Psoas muscle (tissue), 8 donors: ENCODE measurements around the gene PGPEP1. TPM values are rescaled to one million over a fixed set of nuclear protein-coding genes. Genes with fewer than 3 reads are reported as not detected.

Source experiments
- ATAC-seq, 4 donors: fragments of 200-7000 bp; cut with Tn5 transposase; one replicate each; pipeline ENCODE4 v1.9.1; 2020; ENCODE audit warnings: moderate library complexity in 3 of 4, mild to moderate bottlenecking in 2 of 4
- DNase-seq, 2 donors: peaks; one replicate each; pipeline ENCODE4 v3.0.0-alpha.2; 2020
- H3K27ac ChIP-seq: fragments of 200-600 bp; one replicate; pipeline ENCODE4 v1.8.0; 2022
- H3K27me3 ChIP-seq, 3 donors: fragments of 200-600 bp in 1 of 3; one replicate each; pipeline versions ENCODE4 v1.6.1 to v1.8.0; 2013 to 2022; ENCODE audit warnings: low read length in 2 of 3, mild to moderate bottlenecking in 2 of 3, moderate library complexity in 1 of 3; ENCODE audit not compliant: insufficient read depth in 3 of 3
- H3K36me3 ChIP-seq, 2 donors: fragments of 200-600 bp in 1 of 2; one replicate each; pipeline versions ENCODE4 v1.6.1 to v1.8.0; 2013 to 2022; ENCODE audit warnings: low read depth in 1 of 2, mild to moderate bottlenecking in 1 of 2, moderate library complexity in 1 of 2; ENCODE audit not compliant: insufficient read depth in 1 of 2
- H3K4me1 ChIP-seq: fragments of 200-600 bp; one replicate; pipeline ENCODE4 v1.8.0; 2022
- H3K4me3 ChIP-seq: fragments of 200-600 bp; one replicate; pipeline ENCODE4 v1.8.0; 2022; ENCODE audit warnings: mild to moderate bottlenecking
- H3K9me3 ChIP-seq: fragments of 200-600 bp; one replicate; pipeline ENCODE4 v1.8.0; 2022
- WGBS, 3 donors: extraction: QIAGEN DNeasy Blood & Tissue Kit; methylation state at CpG; one replicate each; pipeline versions ENCODE4 v1.1.6 to v1.1.7; 2013; 5-methylcytosine and 5-hydroxymethylcytosine counted together
- intact Hi-C, 2 donors: fragments of 100-400 bp; cut with DNase I; formaldehyde crosslinking; loops; one replicate each; pipeline versions ENCODE4 v1.11.0 to v1.14.2; 2022
- polyA plus RNA-seq, 3 donors: library from polyadenylated mRNA; stranded (reverse); fragments of 200-250 nt; gene quantifications; one replicate each; pipeline ENCODE4 v1.2.3, GENCODE V29; 2013
- total RNA-seq, 4 donors: library from RNA; stranded (reverse); fragmentation: NEBNext Ultra II Directional in 2 of 4; extraction: Animal tissue kit (Norgen Biotek cat#: 25700) in 2 of 4; gene quantifications; one replicate each; pipeline versions ENCODE4 v1.2.1 to v1.2.4, GENCODE V29; 2021 to 2023
- TF ChIP-seq, protein P1 (sequence below): fragments of 200-600 bp; IDR thresholded peaks from one replicate; pipeline ENCODE4 v1.8.0; 2022; ENCODE audit warnings: antibody characterized with exemption
- donor health status: healthy with polysubstance abuse.
- donor health status: DM: no; HTN: no; CAD: no; lungs with moderate emphysema.
- donor health status: Bipolar disorder and iron deficiency.
- donor health status: healthy.
- donor health status: DM: yes; HTN: yes; CAD: no.
- donor health status: DM: no; HTN: no; CAD: no.
- donor health status: DM: no; HTN: no; CAD: no.
- donor health status: DM: yes; HTN: yes; CAD: no.

Gene PGPEP1
- total and polyA plus RNA-seq, 7 donors, result 8.0 to 47.8 (median 18.3) TPM

DNA sequence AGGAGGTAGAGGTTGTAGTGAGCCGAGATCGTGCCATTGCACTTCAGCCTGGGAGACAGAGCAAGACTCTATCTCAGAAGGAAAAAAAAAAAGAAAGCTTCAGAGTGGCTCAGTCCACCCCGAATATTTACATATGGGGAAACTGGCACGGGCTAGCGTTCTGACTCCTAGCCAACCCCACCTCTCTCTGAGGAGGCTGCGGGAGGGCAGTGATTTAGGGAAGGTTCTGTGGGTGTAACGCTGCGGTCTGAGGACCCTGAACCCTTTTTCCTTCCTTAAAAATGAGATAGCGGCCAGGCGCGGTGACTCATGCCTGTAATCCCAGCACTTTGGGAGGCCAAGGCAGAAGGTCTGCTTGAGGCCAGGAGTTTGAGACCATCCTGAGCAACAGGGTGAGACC, 52.0 kb downstream of the PGPEP1 start:
- Histone ChIP-seq H3K27me3 (no peaks in the 10 kb centered on the region), H3K9me3 (no peaks in the 10 kb centered on the region), H3K36me3 (no peaks in the 10 kb centered on the region), H3K27ac (no peak overlapping the region), H3K4me1 (peaks cover 16% of the 10 kb centered on the region), H3K4me3 (no peak overlapping the region)
- WGBS, 3 donors, result 76 to 82% (median 78%) methylated on average over 11 of the region's 11 CpGs
- no peak for DNase-seq
- TF ChIP-seq, protein P1, sequence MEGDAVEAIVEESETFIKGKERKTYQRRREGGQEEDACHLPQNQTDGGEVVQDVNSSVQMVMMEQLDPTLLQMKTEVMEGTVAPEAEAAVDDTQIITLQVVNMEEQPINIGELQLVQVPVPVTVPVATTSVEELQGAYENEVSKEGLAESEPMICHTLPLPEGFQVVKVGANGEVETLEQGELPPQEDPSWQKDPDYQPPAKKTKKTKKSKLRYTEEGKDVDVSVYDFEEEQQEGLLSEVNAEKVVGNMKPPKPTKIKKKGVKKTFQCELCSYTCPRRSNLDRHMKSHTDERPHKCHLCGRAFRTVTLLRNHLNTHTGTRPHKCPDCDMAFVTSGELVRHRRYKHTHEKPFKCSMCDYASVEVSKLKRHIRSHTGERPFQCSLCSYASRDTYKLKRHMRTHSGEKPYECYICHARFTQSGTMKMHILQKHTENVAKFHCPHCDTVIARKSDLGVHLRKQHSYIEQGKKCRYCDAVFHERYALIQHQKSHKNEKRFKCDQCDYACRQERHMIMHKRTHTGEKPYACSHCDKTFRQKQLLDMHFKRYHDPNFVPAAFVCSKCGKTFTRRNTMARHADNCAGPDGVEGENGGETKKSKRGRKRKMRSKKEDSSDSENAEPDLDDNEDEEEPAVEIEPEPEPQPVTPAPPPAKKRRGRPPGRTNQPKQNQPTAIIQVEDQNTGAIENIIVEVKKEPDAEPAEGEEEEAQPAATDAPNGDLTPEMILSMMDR, result no peak
- intact Hi-C loops, result no loop called here
- ATAC-seq, result no peak

DNA sequence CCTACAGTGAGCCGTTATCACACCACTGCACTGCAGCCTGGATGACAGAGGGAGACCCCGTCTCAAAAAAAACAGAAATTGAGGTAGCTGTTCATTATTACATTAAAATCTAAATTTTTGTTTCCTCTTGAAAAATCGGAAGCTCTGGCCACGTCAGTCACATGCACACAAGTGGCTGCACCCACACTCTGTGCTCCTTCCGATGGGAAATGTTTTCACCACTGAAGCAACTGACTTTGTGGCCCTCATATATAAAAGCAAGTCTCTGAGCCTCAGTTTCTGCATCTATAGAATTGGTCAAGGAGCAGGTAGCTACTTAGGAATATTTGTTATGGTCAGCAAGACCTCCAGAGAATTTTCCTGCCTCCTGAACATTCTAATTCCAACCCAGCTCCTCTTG, 52.5 kb downstream of the PGPEP1 start:
- H3K36me3 ChIP-seq, result no peaks in the 10 kb centered on the region
- no peak for DNase-seq
- no peaks in the 10 kb centered on the region for H3K27me3 ChIP-seq
- TF ChIP-seq, protein P1, result no peak
- 82 to 90% (median 86%) methylated on average over 5 of the region's 5 CpGs for WGBS, 3 donors
- H3K27ac ChIP-seq, result no peak overlapping the region
- H3K4me1 ChIP-seq, result peaks cover 15% of the 10 kb centered on the region
- intact Hi-C loops, result no loop called here
- no peak for ATAC-seq
- H3K4me3 ChIP-seq, result no peak overlapping the region
- no peaks in the 10 kb centered on the region for H3K9me3 ChIP-seq

DNA sequence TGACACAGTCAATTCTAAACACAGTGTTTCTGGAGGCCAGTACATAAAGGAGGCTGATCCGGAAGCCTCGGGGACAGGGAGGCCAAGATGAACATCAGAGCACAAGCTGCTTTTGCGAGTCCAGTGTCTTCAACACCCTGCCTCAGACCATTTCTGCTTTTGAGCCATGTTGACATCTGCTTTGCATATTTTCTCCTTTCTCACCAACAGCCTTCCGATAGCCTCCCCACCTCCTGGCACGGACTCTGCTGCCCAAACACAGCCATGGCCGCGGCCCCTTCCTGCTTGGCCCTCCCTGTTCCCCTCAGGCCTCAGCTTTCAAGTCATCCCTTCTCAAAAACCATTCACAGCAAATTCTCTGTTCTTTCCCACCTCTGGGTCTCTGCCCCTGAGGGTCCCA, 53.4 kb downstream of the PGPEP1 start:
- peak overlapping the region; percentile 25 for H3K4me3 ChIP-seq
- 58 to 71% (median 68%) methylated on average over 7 of the region's 7 CpGs for WGBS, 3 donors
- intact Hi-C loops, result no loop called here
- ATAC-seq (no peak), DNase-seq (no peak)
- no peak overlapping the region for H3K27ac ChIP-seq
- H3K27me3 ChIP-seq, result peaks cover 0 to 2% (median 0%) of the 10 kb centered on the region in 3 donors
- TF ChIP-seq, protein P1, result no peak
- peaks cover 8% of the 10 kb centered on the region for H3K4me1 ChIP-seq
- H3K9me3 ChIP-seq, result no peaks in the 10 kb centered on the region
- H3K36me3 ChIP-seq, result no peaks in the 10 kb centered on the region

DNA sequence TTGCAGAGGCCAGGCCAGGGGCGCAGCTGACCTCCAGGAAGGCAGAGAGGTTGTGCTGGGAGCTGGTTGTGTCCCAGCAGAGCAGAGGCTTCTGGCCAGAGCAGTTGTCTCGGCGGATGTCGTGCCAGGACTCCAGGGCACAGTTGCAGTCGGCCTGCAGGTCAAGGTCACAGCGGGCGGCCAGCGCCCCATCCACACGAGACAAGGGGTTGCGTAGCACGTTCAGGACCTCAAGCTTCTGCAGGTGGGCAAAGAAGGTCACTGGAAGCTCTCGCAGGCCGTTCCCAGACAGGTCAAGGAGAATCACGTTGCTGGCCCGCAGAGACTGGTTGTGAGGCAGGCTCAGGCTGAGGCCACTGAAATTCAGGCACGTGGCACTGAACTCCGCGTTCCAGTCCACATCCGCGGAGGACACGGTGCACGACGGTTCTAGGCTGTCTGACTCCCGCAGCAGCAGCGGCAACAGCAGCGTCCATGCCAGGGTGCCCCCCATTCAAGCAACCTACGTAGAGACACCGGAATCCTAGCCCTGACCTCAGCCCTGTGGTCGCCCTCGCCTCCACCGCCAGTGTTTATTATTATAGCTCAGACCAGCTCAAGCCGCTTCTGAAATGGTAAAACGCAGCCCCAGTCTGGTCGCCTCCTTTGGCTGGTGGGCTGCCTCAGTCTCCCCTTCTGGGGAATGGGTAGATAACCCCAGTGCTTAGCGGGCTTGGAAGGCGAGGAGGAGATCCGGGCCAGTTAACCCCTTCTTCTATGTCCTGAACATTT, 56.3 kb downstream of the PGPEP1 start:
- Histone ChIP-seq H3K4me1 (peaks cover 8% of the 10 kb centered on the region), H3K4me3 (peak overlapping the region; percentile 45), H3K27ac (no peak overlapping the region), H3K27me3 (peaks cover 0 to 2% (median 0%) of the 10 kb centered on the region in 3 donors), H3K9me3 (no peaks in the 10 kb centered on the region), H3K36me3 (no peaks in the 10 kb centered on the region)
- TF ChIP-seq, protein P1, result no peak
- WGBS, 3 donors, result 26 to 35% (median 29%) methylated on average over 36 to 37 of the region's 37 CpGs
- DNase-seq (peak in 1 of 2 donors; percentile 76), ATAC-seq (peak; percentile 68 to 78 (median 75))
- intact Hi-C loops, result no loop called here
